HuH-7 (cell line): ENCODE measurements around the gene CXCL11.
A peak's percentile ranks its signal among the peaks of the same experiment; 100 is the strongest.
"Not testable (repeated sequence)": the region's sequence is repeated elsewhere in the genome, so short reads cannot be mapped to it uniquely, and the experiment has no call there.

Experiments
- DNase-seq: peaks from one replicate; pipeline ENCODE4 v3.0.0; 2011; ENCODE audit warnings: low spot score

CXCL11 gene

GRCh38 chr4:76042241-76042998 lies 6.5 kb upstream of the CXCL11 start:
- DNase-seq: not testable (repeated sequence)

GRCh38 chr4:76036855-76037254 lies 985 bp upstream of the CXCL11 start:
- DNase-seq: no peak

GRCh38 chr4:76035141-76035540 lies 729 bp downstream of the CXCL11 start:
- DNase-seq: no peak

GRCh38 chr4:76029300-76029699 lies 6.6 kb downstream of the CXCL11 start:
- DNase-seq: no peak

GRCh38 chr4:76028350-76028765 lies 7.5 kb downstream of the CXCL11 start:
- DNase-seq: no peak

GRCh38 chr4:76024065-76024464 lies 11.8 kb downstream of the CXCL11 start:
- no peak for DNase-seq

- no peak for DNase-seq
These were observed 12.5 kb downstream of the CXCL11 start, which contains the start of gene CXCL10 for GRCh38 chr4:76023389-76023788. CXCL10 (minus strand) TSS chr4:76023497; CDS start chr4:76023431, 66 bp downstream.

- no peak for DNase-seq
These were observed 13.2 kb downstream of the CXCL11 start for GRCh38 chr4:76022677-76023076.

- no peak for DNase-seq
These were observed 13.8 kb downstream of the CXCL11 start for GRCh38 chr4:76022031-76022430.

- DNase-seq: no peak
These were observed 18.7 kb downstream of the CXCL11 start for GRCh38 chr4:76017056-76017686.

GRCh38 chr4:76016393-76016792 lies 19.5 kb downstream of the CXCL11 start:
- DNase-seq: no peak

GRCh38 chr4:76013540-76013939 lies 22.3 kb downstream of the CXCL11 start:
- no peak for DNase-seq

- no peak for DNase-seq
These were observed 23.5 kb downstream of the CXCL11 start for GRCh38 chr4:76012388-76012801.

- DNase-seq: no peak
These were observed 24.0 kb downstream of the CXCL11 start for GRCh38 chr4:76011700-76012387.

- DNase-seq: no peak
These were observed 24.7 kb downstream of the CXCL11 start for GRCh38 chr4:76011018-76011670.

- DNase-seq: no peak
These were observed 25.3 kb downstream of the CXCL11 start for GRCh38 chr4:76010576-76010975.

GRCh38 chr4:76009311-76009710 lies 26.6 kb downstream of the CXCL11 start:
- DNase-seq: no peak

GRCh38 chr4:76007089-76007862 lies 28.6 kb downstream of the CXCL11 start, which contains the start of gene CXCL9:
CXCL9 (minus strand) TSS chr4:76007509; CDS start chr4:76007449, 60 bp downstream.
- peak; percentile 13 for DNase-seq

GRCh38 chr4:76003620-76004019 lies 32.2 kb downstream of the CXCL11 start:
- no peak for DNase-seq

GRCh38 chr4:76003035-76003434 lies 32.8 kb downstream of the CXCL11 start:
- DNase-seq: no peak

- no peak for DNase-seq
These were observed 33.7 kb downstream of the CXCL11 start for GRCh38 chr4:76002176-76002575.

- DNase-seq: no peak
These were observed 34.2 kb downstream of the CXCL11 start for GRCh38 chr4:76001700-76002099.
